NCI-H748 (cell line): Measurements from ENCODE around the gene SLC25A10.

ENCODE experiments used
- DNase-seq: peaks from one replicate; lab custom pipeline; 2025; ENCODE audit not compliant: unreplicated experiment; lab: John Stamatoyannopoulos, UW

SLC25A10 gene

GRCh38 chr17:81711814-81712467, at the start of gene SLC25A10:
Gene SLC25A10, plus strand, starts transcription at chr17:81712284. Its CDS starts 143 bp downstream, at chr17:81712427.
- peak; percentile 84 for DNase-seq

GRCh38 chr17:81664051-81664470, 48.0 kb upstream of the SLC25A10 start:
- no peak for DNase-seq

GRCh38 chr17:81665205-81666091, 46.6 kb upstream of the SLC25A10 start:
- DNase-seq, result peak; percentile 49

- DNase-seq, result peak; percentile 72
Measured at GRCh38 chr17:81666092-81666341, 46.1 kb upstream of the SLC25A10 start.

GRCh38 chr17:81666342-81667191, 45.5 kb upstream of the SLC25A10 start, which contains the start of the genes CCDC137 and OXLD1:
Gene CCDC137, plus strand, starts transcription at chr17:81666737. Its CDS starts 30 bp downstream, at chr17:81666767.
Gene OXLD1, minus strand, starts transcription at chr17:81666605. Its CDS starts 28 bp downstream, at chr17:81666577.
- peak; percentile 98 for DNase-seq

GRCh38 chr17:81667754-81668153, 44.3 kb upstream of the SLC25A10 start:
- DNase-seq, result no peak

GRCh38 chr17:81672504-81672903, 39.6 kb upstream of the SLC25A10 start:
- DNase-seq, result no peak

GRCh38 chr17:81672954-81673353, 39.1 kb upstream of the SLC25A10 start:
- DNase-seq, result no peak

- no peak for DNase-seq
Measured at GRCh38 chr17:81673561-81674258, 38.4 kb upstream of the SLC25A10 start.

- peak; percentile 35 for DNase-seq
Measured at GRCh38 chr17:81675515-81676221, 36.4 kb upstream of the SLC25A10 start.

- no peak for DNase-seq
Measured at GRCh38 chr17:81676906-81677305, 35.2 kb upstream of the SLC25A10 start.

- no peak for DNase-seq
Measured at GRCh38 chr17:81680150-81680549, 31.9 kb upstream of the SLC25A10 start.

- no peak for DNase-seq
Measured at GRCh38 chr17:81681672-81682071, 30.4 kb upstream of the SLC25A10 start.

- peak; percentile 31 for DNase-seq
Measured at GRCh38 chr17:81682565-81683207, 29.4 kb upstream of the SLC25A10 start.

- peak; percentile 65 for DNase-seq
Measured at GRCh38 chr17:81683208-81683583, 28.9 kb upstream of the SLC25A10 start.

- DNase-seq, result peak; percentile 100
Measured at GRCh38 chr17:81683584-81684441, 28.3 kb upstream of the SLC25A10 start, which contains the start of the genes ARL16 and HGS. Gene ARL16, minus strand, starts transcription at chr17:81683797. Its CDS starts 44 bp downstream, at chr17:81683753. Gene HGS, plus strand, starts transcription at chr17:81684011. Its CDS starts 56 bp downstream, at chr17:81684067.

GRCh38 chr17:81684442-81684911, 27.6 kb upstream of the SLC25A10 start:
- no peak for DNase-seq

- DNase-seq, result peak; percentile 16
Measured at GRCh38 chr17:81685108-81685507, 27.0 kb upstream of the SLC25A10 start.
